ENCODE data around the gene ZNF777.
A peak's percentile ranks its signal among the peaks of the same experiment; 100 is the strongest.
"Not testable (repeated sequence)": the region's sequence is repeated elsewhere in the genome, so short reads cannot be mapped to it uniquely, and the experiment has no call there.

The ZNF777 gene

GRCh38 chr7:149460493-149461277, at the start of gene ZNF777:
Gene ZNF777 (minus strand): TSS chr7:149461062. CDS start chr7:149456022, 5,040 bp downstream.
- no peaks in the 10 kb centered on the region for H3K9me3 Mint-ChIP-seq
- ATAC-seq: peak; percentile 95
- DNase-seq: peak; percentile 75
- peak within 1 kb of the TSS; percentile 84 for H3K4me3 Mint-ChIP-seq
- H3K27ac Mint-ChIP-seq: peak within 1 kb of the TSS; percentile 76
- H3K36me3 Mint-ChIP-seq (ENCODE audit: low read depth): no peaks in the 10 kb centered on the region
- peaks cover 25% of the 10 kb centered on the region for H3K4me1 Mint-ChIP-seq
- peaks cover 16% of the 10 kb centered on the region for H3K27me3 Mint-ChIP-seq

GRCh38 chr7:149510248-149510647, 49.4 kb upstream of the ZNF777 start:
- Mint-ChIP-seq H3K9me3 (peaks cover 44% of the 10 kb centered on the region), H3K4me3 (no peak overlapping the region), H3K36me3 (ENCODE audit: low read depth) (peaks cover 7% of the 10 kb centered on the region), H3K27ac (no peak overlapping the region), H3K4me1 (no peaks in the 10 kb centered on the region), H3K27me3 (peaks cover 6% of the 10 kb centered on the region)
- ATAC-seq (no peak), DNase-seq (no peak)

- H3K36me3 Mint-ChIP-seq (ENCODE audit: low read depth): peaks cover 11% of the 10 kb centered on the region
- H3K9me3 Mint-ChIP-seq: peaks cover 45% of the 10 kb centered on the region
- no peak overlapping the region for H3K4me3 Mint-ChIP-seq
- ATAC-seq: no peak
- H3K4me1 Mint-ChIP-seq: no peaks in the 10 kb centered on the region
- H3K27ac Mint-ChIP-seq: no peak overlapping the region
- peaks cover 8% of the 10 kb centered on the region for H3K27me3 Mint-ChIP-seq
- no peak for DNase-seq
Measured at GRCh38 chr7:149509774-149510173, 48.9 kb upstream of the ZNF777 start.

GRCh38 chr7:149505551-149505950, 44.7 kb upstream of the ZNF777 start:
- no peak overlapping the region for H3K27ac Mint-ChIP-seq
- ATAC-seq: no peak
- no peak for DNase-seq
- no peaks in the 10 kb centered on the region for H3K4me1 Mint-ChIP-seq
- H3K36me3 Mint-ChIP-seq (ENCODE audit: low read depth): peaks cover 9% of the 10 kb centered on the region
- peaks cover 8% of the 10 kb centered on the region for H3K27me3 Mint-ChIP-seq
- H3K4me3 Mint-ChIP-seq: no peak overlapping the region
- H3K9me3 Mint-ChIP-seq: peaks cover 33% of the 10 kb centered on the region

- H3K27me3 Mint-ChIP-seq: peaks cover 8% of the 10 kb centered on the region
- H3K9me3 Mint-ChIP-seq: peaks cover 14% of the 10 kb centered on the region
- DNase-seq: no peak
- H3K36me3 Mint-ChIP-seq (ENCODE audit: low read depth): peaks cover 4% of the 10 kb centered on the region
- no peak for ATAC-seq
- H3K4me1 Mint-ChIP-seq: peaks cover 9% of the 10 kb centered on the region
- no peak overlapping the region for H3K4me3 Mint-ChIP-seq
- H3K27ac Mint-ChIP-seq: no peak overlapping the region
Measured at GRCh38 chr7:149501651-149502050, 40.8 kb upstream of the ZNF777 start.

GRCh38 chr7:149500910-149501309, 40.0 kb upstream of the ZNF777 start:
- H3K9me3 Mint-ChIP-seq: peaks cover 11% of the 10 kb centered on the region
- H3K36me3 Mint-ChIP-seq (ENCODE audit: low read depth): peaks cover 4% of the 10 kb centered on the region
- no peak overlapping the region for H3K27ac Mint-ChIP-seq
- peaks cover 16% of the 10 kb centered on the region for H3K4me1 Mint-ChIP-seq
- DNase-seq: no peak
- no peak for ATAC-seq
- H3K27me3 Mint-ChIP-seq: peaks cover 8% of the 10 kb centered on the region
- no peak overlapping the region for H3K4me3 Mint-ChIP-seq

- Mint-ChIP-seq H3K27ac (no peak overlapping the region), H3K9me3 (peaks cover 4% of the 10 kb centered on the region), H3K4me1 (peaks cover 23% of the 10 kb centered on the region), H3K4me3 (no peak overlapping the region), H3K27me3 (peaks cover 4% of the 10 kb centered on the region), H3K36me3 (ENCODE audit: low read depth) (peaks cover 4% of the 10 kb centered on the region)
- ATAC-seq (no peak), DNase-seq (no peak)
Measured at GRCh38 chr7:149500201-149500600, 39.3 kb upstream of the ZNF777 start.

GRCh38 chr7:149498811-149499210, 37.9 kb upstream of the ZNF777 start:
- Mint-ChIP-seq H3K27ac (no peak overlapping the region), H3K36me3 (ENCODE audit: low read depth) (peaks cover 6% of the 10 kb centered on the region), H3K4me1 (peaks cover 33% of the 10 kb centered on the region), H3K4me3 (no peak overlapping the region), H3K9me3 (no peaks in the 10 kb centered on the region), H3K27me3 (peaks cover 2% of the 10 kb centered on the region)
- DNase-seq: no peak
- no peak for ATAC-seq

- ATAC-seq: peak; percentile 95
- DNase-seq: peak; percentile 84
- Mint-ChIP-seq H3K36me3 (ENCODE audit: low read depth) (peaks cover 8% of the 10 kb centered on the region), H3K27me3 (no peaks in the 10 kb centered on the region), H3K4me3 (peak within 1 kb of the TSS; percentile 93), H3K9me3 (no peaks in the 10 kb centered on the region), H3K4me1 (peaks cover 35% of the 10 kb centered on the region), H3K27ac (peak within 1 kb of the TSS; percentile 92)
Measured at GRCh38 chr7:149497467-149498261, 36.8 kb upstream of the ZNF777 start, which contains the start of gene ZNF746. Gene ZNF746 (minus strand): TSS chr7:149497809. CDS start chr7:149497536, 273 bp downstream.

- peak; percentile 16 for ATAC-seq
Measured at GRCh38 chr7:149496642-149497391, 36.0 kb upstream of the ZNF777 start.

GRCh38 chr7:149495785-149496641, 35.2 kb upstream of the ZNF777 start:
- Mint-ChIP-seq H3K27ac (no peak overlapping the region), H3K4me1 (peaks cover 35% of the 10 kb centered on the region), H3K9me3 (no peaks in the 10 kb centered on the region), H3K4me3 (peak overlapping the region; percentile 93), H3K27me3 (no peaks in the 10 kb centered on the region), H3K36me3 (ENCODE audit: low read depth) (peaks cover 22% of the 10 kb centered on the region)
- ATAC-seq: no peak
- no peak for DNase-seq

More at GRCh38 chr7:149496642-149497391, 36.0 kb upstream of the ZNF777 start:
- Mint-ChIP-seq H3K4me3 (peak overlapping the region; percentile 93), H3K27me3 (no peaks in the 10 kb centered on the region), H3K36me3 (ENCODE audit: low read depth) (peaks cover 17% of the 10 kb centered on the region), H3K9me3 (no peaks in the 10 kb centered on the region), H3K4me1 (peaks cover 35% of the 10 kb centered on the region), H3K27ac (peak overlapping the region; percentile 92)
- peak; percentile 59 for DNase-seq

GRCh38 chr7:149494738-149495368, 34.0 kb upstream of the ZNF777 start:
- DNase-seq (no peak), ATAC-seq (no peak)
- Mint-ChIP-seq H3K4me3 (no peak overlapping the region), H3K4me1 (peaks cover 30% of the 10 kb centered on the region), H3K27ac (peak overlapping the region; percentile 40), H3K9me3 (no peaks in the 10 kb centered on the region), H3K36me3 (ENCODE audit: low read depth) (peaks cover 31% of the 10 kb centered on the region), H3K27me3 (no peaks in the 10 kb centered on the region)

GRCh38 chr7:149493975-149494374, 33.1 kb upstream of the ZNF777 start:
- Mint-ChIP-seq H3K36me3 (ENCODE audit: low read depth) (peaks cover 38% of the 10 kb centered on the region), H3K4me1 (peaks cover 30% of the 10 kb centered on the region)
- not testable (repeated sequence) for DNase-seq, H3K27me3 Mint-ChIP-seq, H3K27ac Mint-ChIP-seq, H3K4me3 Mint-ChIP-seq, ATAC-seq, H3K9me3 Mint-ChIP-seq
